HepG2 (cell line): ENCODE data around the gene SEC14L5. TPM values are rescaled to one million over a fixed set of nuclear protein-coding genes. Genes with fewer than 3 reads are reported as not detected.

Source experiments
- BCL6 ChIP-seq: IDR thresholded peaks from 2 replicates; pipeline ENCODE4 v1.6.1; 2016; ENCODE audit warnings: missing genetic modification reagents, missing compliant biosample characterization
- BRD4 ChIP-seq: sonication (generic); formaldehyde crosslinking; IDR thresholded peaks from 2 replicates; pipeline ENCODE4 v1.4.0; 2020; ENCODE audit warnings: missing genetic modification reagents
- ETV6 ChIP-seq: sonication (generic); formaldehyde crosslinking; conservative IDR thresholded peaks from 2 replicates; pipeline ENCODE4 v1.4.0; 2020; ENCODE audit warnings: missing genetic modification reagents
- HNRNPH1 ChIP-seq: fragments of 200-400 bp; formaldehyde crosslinking; optimal IDR thresholded peaks from 2 replicates; pipeline ENCODE3; 2017; ENCODE audit warnings: mild to moderate bottlenecking, low read depth, low read length
- HNRNPLL ChIP-seq: fragments of 200-400 bp; formaldehyde crosslinking; IDR thresholded peaks from 2 replicates; pipeline ENCODE4 v1.6.1; 2017; ENCODE audit warnings: mild to moderate bottlenecking, low read depth, low read length; ENCODE audit not compliant: poor library complexity, severe bottlenecking
- KMT2A ChIP-seq: sonication (generic); formaldehyde crosslinking; IDR thresholded peaks from 2 replicates; pipeline ENCODE4 v1.4.0; 2020; ENCODE audit warnings: missing genetic modification reagents
- PAF1 ChIP-seq: IDR thresholded peaks from 2 replicates; pipeline ENCODE4 v1.6.1; 2016; ENCODE audit warnings: missing genetic modification reagents, missing compliant biosample characterization
- SAP130 ChIP-seq: IDR thresholded peaks from 2 replicates; pipeline ENCODE4 v1.6.1; 2016; ENCODE audit warnings: low read depth
- TBX2 ChIP-seq: sonication (generic); formaldehyde crosslinking; IDR thresholded peaks from 2 replicates; pipeline ENCODE4 v1.5.0; 2020; ENCODE audit warnings: missing genetic modification reagents, mild to moderate bottlenecking, borderline replicate concordance
- ZNF263 ChIP-seq: sonication (generic); formaldehyde crosslinking; IDR thresholded peaks from 2 replicates; pipeline ENCODE4 v1.4.0; 2020; ENCODE audit warnings: missing genetic modification reagents
- polyA plus RNA-seq, 8 experiments: library from polyadenylated mRNA; depleted of rRNA in 3 of 8; stranded (reverse) in 7 of 8; unstranded in 1 of 8; fragments of >200 nt; fragmentation: Illumina TruSeq in 4 of 8; extraction: Trizol in 4 of 8; gene quantifications; 2 replicates each; pipeline versions ENCODE4 v1.2.1 to v1.2.3, GENCODE V29; 2011 to 2016; ENCODE audit warnings: low read depth in 4 of 8, missing spikeins in 1 of 8, mixed read lengths in 1 of 8; ENCODE audit not compliant: insufficient read depth in 1 of 8
- total RNA-seq, 5 experiments: library from RNA; depleted of rRNA; stranded (reverse); fragments of >200 nt; fragmentation: Illumina TruSeq; extraction: Trizol; gene quantifications; 2 replicates each; pipeline ENCODE4 v1.2.3, GENCODE V29; 2016; ENCODE audit warnings: low read depth in 1 of 5
- TF ChIP-seq, protein P1 (sequence below): sonication (generic); formaldehyde crosslinking; IDR thresholded peaks from 2 replicates; pipeline ENCODE4 v1.8.0; 2022; ENCODE audit warnings: missing genetic modification reagents, mild to moderate bottlenecking, moderate library complexity, borderline replicate concordance
- TF ChIP-seq, protein P2 (sequence below), 2 experiments: fragments of 450-650 bp in 1 of 2; sonication (generic) in 1 of 2; formaldehyde crosslinking in 1 of 2; IDR thresholded peaks; 2 replicates each; pipeline versions ENCODE4 v1.6.1 to v1.8.0; 2016 to 2022; ENCODE audit warnings: antibody characterized with exemption in 1 of 2, mild to moderate bottlenecking in 1 of 2, missing genetic modification reagents in 1 of 2
- TF ChIP-seq, protein P3 (sequence below): IDR thresholded peaks from 2 replicates; pipeline ENCODE4 v1.4.0; 2020; ENCODE audit warnings: mild to moderate bottlenecking, missing genetic modification reagents

The SEC14L5 gene
- total and polyA plus RNA-seq, 2 of the 13 experiments (the other 11 are each of a cell fraction or from before 2014, with no cell fraction given) = 0.40 to 0.42 TPM

DNA sequence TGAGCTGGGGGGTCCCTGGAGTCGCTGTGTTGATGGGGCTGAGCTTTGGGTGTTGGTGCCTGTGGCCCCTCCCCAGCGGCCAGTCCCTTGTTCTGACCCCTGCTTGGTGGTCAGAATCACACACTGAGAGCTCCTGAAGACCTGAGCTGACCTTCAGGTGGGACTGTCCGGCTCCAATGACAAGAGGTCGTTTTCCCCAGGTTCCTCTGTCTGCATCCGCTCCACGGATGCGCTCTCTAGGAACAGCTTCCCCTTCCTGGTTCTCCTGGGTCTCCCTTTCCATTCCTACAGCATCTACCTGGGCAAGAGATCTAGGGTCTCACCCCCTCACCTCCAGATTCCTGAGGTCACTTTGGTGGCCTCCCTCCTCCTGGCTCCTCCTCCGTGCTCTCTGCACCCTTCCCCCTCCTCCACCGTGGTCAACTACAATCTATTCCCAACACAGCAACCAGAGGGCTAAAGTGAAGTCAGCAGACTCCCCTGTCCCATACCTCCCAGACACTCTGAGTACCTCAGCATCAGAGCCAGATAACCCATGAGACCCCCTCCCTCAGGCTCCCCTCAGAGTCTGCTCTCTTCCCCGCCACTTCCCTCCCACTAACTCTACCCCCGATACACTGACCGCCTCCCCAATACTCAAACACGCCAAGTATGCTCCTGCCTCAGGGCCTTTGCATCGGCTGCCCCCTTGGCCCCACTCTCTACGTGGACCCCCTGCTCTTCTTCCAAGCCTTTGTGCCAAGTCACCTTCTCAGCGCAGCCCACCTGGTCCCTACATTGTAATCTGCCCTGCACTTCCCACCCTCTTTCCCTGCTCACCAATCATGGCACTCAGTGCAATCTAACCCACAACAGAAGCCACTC lies 9.0 kb upstream of the SEC14L5 start (continued):
- TF ChIP-seq, protein P1, sequence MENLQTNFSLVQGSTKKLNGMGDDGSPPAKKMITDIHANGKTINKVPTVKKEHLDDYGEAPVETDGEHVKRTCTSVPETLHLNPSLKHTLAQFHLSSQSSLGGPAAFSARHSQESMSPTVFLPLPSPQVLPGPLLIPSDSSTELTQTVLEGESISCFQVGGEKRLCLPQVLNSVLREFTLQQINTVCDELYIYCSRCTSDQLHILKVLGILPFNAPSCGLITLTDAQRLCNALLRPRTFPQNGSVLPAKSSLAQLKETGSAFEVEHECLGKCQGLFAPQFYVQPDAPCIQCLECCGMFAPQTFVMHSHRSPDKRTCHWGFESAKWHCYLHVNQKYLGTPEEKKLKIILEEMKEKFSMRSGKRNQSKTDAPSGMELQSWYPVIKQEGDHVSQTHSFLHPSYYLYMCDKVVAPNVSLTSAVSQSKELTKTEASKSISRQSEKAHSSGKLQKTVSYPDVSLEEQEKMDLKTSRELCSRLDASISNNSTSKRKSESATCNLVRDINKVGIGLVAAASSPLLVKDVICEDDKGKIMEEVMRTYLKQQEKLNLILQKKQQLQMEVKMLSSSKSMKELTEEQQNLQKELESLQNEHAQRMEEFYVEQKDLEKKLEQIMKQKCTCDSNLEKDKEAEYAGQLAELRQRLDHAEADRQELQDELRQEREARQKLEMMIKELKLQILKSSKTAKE (CRISPR knock-in tag) = no peak
- TF ChIP-seq BRD4 (CRISPR knock-in tag) (no peak), BCL6 (CRISPR knock-in tag) (peak; percentile 95), TBX2 (0 out of 2 replicates have a peak, but pooled peaks have one; percentile 17), ZNF263 (peak; percentile 92), SAP130 (CRISPR knock-in tag) (0 out of 2 replicates have a peak, but pooled peaks have one; percentile 12), ETV6 (CRISPR knock-in tag) (no peak), HNRNPLL (peak; percentile 2), KMT2A (CRISPR knock-in tag) (no peak), PAF1 (no peak), HNRNPH1 (no peak)
- TF ChIP-seq, protein P2, sequence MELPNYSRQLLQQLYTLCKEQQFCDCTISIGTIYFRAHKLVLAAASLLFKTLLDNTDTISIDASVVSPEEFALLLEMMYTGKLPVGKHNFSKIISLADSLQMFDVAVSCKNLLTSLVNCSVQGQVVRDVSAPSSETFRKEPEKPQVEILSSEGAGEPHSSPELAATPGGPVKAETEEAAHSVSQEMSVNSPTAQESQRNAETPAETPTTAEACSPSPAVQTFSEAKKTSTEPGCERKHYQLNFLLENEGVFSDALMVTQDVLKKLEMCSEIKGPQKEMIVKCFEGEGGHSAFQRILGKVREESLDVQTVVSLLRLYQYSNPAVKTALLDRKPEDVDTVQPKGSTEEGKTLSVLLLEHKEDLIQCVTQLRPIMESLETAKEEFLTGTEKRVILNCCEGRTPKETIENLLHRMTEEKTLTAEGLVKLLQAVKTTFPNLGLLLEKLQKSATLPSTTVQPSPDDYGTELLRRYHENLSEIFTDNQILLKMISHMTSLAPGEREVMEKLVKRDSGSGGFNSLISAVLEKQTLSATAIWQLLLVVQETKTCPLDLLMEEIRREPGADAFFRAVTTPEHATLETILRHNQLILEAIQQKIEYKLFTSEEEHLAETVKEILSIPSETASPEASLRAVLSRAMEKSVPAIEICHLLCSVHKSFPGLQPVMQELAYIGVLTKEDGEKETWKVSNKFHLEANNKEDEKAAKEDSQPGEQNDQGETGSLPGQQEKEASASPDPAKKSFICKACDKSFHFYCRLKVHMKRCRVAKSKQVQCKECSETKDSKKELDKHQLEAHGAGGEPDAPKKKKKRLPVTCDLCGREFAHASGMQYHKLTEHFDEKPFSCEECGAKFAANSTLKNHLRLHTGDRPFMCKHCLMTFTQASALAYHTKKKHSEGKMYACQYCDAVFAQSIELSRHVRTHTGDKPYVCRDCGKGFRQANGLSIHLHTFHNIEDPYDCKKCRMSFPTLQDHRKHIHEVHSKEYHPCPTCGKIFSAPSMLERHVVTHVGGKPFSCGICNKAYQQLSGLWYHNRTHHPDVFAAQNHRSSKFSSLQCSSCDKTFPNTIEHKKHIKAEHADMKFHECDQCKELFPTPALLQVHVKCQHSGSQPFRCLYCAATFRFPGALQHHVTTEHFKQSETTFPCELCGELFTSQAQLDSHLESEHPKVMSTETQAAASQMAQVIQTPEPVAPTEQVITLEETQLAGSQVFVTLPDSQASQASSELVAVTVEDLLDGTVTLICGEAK (IDR thresholded peaks at IDR 0.05) = no peak
- TF ChIP-seq, protein P2 (CRISPR knock-in tag; IDR thresholded peaks at IDR 0.05) = no peak
- TF ChIP-seq, protein P3, sequence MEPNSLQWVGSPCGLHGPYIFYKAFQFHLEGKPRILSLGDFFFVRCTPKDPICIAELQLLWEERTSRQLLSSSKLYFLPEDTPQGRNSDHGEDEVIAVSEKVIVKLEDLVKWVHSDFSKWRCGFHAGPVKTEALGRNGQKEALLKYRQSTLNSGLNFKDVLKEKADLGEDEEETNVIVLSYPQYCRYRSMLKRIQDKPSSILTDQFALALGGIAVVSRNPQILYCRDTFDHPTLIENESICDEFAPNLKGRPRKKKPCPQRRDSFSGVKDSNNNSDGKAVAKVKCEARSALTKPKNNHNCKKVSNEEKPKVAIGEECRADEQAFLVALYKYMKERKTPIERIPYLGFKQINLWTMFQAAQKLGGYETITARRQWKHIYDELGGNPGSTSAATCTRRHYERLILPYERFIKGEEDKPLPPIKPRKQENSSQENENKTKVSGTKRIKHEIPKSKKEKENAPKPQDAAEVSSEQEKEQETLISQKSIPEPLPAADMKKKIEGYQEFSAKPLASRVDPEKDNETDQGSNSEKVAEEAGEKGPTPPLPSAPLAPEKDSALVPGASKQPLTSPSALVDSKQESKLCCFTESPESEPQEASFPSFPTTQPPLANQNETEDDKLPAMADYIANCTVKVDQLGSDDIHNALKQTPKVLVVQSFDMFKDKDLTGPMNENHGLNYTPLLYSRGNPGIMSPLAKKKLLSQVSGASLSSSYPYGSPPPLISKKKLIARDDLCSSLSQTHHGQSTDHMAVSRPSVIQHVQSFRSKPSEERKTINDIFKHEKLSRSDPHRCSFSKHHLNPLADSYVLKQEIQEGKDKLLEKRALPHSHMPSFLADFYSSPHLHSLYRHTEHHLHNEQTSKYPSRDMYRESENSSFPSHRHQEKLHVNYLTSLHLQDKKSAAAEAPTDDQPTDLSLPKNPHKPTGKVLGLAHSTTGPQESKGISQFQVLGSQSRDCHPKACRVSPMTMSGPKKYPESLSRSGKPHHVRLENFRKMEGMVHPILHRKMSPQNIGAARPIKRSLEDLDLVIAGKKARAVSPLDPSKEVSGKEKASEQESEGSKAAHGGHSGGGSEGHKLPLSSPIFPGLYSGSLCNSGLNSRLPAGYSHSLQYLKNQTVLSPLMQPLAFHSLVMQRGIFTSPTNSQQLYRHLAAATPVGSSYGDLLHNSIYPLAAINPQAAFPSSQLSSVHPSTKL = peak; percentile 15; the same call in 1 of the 2 replicates
